HPDE6-E6E7 (cell line): Measurements from ENCODE around the gene HCN2.
A peak's percentile ranks its signal among the peaks of the same experiment; 100 is the strongest.
"Not testable (repeated sequence)": the region's sequence is repeated elsewhere in the genome, so short reads cannot be mapped to it uniquely, and the experiment has no call there.

Experiments used
- DNase-seq: peaks from one replicate; pipeline ENCODE4 v3.0.0; 2011; ENCODE audit warnings: missing footprints; ENCODE audit errors: extremely low spot score

Gene HCN2

DNA sequence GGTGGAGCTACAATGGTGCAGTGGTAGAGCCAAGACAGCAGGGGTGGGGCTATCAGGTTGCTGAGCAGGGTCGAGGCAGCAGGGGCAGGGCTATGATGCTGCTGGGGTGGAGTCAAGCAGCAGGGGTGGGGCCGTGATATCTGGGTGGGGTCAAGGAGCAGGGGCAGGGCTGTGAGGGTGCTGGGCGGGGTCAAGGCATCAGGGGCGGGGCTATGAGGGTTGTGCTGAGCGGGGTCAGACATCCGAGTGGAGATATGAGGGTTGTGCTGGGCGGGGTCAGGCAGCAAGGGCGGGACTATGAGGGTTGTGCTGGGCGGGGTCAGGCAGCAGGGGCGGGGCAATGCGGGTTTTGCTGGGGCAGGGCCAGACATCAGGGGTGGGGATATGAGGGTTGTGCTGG is 14.7 kb downstream of the HCN2 start:
- no peak for DNase-seq

GRCh38 chr19:605061-605971 is 15.6 kb downstream of the HCN2 start:
- DNase-seq: not testable (repeated sequence)

- DNase-seq: no peak
These were observed 17.8 kb downstream of the HCN2 start for GRCh38 chr19:607301-608154.

- DNase-seq: no peak
These were observed 18.7 kb downstream of the HCN2 start for GRCh38 chr19:608155-609003.

DNA sequence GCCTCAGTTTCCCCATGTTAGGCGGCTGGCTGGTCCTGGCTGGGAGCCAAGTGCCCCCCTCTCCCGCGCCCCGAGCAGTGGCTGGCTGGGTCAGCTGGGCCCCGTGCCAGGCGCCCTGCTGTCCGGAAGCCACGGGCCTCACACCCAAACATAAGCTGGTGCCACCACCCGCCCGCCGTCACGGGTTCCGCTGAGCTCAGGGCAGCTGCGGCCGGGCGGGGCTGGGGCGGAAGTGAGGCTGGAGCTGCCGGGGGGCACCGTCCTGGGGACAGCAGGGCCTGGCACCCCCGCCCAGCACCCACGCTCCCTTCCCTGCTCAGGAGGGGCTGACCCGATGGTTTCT is 19.3 kb downstream of the HCN2 start:
- DNase-seq: no peak

DNA sequence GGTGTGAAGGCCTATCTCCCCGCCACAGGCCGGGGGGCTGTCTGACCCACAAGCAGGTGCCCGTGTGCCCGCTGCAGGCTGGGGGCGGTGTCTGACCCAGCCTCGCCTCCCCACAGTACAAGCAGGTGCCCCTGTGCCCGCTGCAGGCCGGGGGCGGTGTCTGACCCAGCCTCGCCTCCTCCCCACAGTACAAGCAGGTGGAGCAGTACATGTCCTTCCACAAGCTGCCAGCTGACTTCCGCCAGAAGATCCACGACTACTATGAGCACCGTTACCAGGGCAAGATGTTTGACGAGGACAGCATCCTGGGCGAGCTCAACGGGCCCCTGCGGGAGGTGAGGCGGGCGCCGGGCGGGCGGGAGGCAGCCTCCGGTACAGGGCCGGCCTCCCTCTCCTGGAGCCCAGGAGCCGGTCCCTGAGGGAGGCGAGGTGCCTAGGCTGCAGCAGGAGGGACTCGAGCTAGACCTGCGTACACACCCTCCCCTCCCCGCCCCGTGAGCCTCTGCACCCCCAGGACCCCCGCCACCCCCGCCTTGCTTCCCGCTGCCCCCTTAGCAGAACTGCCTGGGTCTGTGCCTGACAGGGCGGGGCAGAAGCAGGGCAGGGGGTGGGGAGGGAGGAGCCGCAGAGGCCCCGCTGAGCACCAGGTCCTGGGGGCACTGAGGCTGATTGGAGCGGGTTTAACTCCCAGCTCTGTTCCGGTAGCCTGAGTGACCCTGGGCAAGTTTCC is 20.6 kb downstream of the HCN2 start:
- DNase-seq: no peak

GRCh38 chr19:610801-611480 is 21.3 kb downstream of the HCN2 start:
- no peak for DNase-seq

GRCh38 chr19:611481-611868 is 21.8 kb downstream of the HCN2 start:
- DNase-seq: peak; percentile 33

- DNase-seq: no peak
These were observed 23.3 kb downstream of the HCN2 start for GRCh38 chr19:612941-613340.

GRCh38 chr19:613732-614567 is 24.3 kb downstream of the HCN2 start:
- no peak for DNase-seq

GRCh38 chr19:615619-616018 is 25.9 kb downstream of the HCN2 start:
- no peak for DNase-seq

DNA sequence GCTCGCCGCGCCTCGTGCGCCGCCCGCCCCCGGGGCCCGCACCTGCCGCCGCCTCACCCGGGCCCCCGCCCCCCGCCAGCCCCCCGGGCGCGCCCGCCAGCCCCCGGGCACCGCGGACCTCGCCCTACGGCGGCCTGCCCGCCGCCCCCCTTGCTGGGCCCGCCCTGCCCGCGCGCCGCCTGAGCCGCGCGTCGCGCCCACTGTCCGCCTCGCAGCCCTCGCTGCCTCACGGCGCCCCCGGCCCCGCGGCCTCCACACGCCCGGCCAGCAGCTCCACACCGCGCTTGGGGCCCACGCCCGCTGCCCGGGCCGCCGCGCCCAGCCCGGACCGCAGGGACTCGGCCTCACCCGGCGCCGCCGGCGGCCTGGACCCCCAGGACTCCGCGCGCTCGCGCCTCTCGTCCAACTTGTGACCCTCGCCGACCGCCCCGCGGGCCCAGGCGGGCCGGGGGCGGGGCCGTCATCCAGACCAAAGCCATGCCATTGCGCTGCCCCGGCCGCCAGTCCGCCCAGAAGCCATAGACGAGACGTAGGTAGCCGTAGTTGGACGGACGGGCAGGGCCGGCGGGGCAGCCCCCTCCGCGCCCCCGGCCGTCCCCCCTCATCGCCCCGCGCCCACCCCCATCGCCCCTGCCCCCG is 26.5 kb downstream of the HCN2 start:
- no peak for DNase-seq

- no peak for DNase-seq
These were observed 27.3 kb downstream of the HCN2 start for GRCh38 chr19:616747-617526.

DNA sequence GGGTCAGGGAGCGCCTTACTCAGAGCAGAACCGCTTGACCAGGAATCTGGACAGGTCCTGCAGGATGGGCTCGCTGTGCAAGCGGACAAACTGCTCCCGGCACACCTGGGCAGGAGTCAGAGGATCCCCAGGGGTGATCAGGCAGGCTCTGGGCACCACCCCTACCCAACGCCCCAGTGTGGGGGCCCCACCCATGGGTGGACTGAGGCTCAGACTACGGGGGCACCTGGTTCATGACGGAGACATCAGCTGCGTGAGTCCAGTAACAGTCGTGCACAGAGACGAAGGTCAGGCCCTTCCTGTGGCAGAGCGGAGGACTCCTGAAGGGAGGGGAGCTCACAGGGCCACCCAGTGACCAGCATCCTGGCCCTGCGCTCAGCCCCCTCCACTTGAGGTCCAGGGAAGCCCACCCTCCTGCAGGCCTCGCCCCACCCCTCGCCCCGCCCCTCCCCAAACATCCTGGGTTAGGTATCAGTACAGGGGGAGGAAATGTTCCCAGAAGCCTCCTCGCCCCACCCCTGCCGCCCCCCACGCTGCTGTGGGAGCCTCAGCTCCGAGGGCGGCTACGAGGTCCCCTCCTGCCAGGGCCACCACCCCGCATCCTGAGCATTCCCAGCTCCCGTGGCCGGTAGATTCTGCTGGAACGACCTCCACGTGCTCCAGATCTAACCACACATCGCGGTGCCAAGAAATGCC is 28.0 kb downstream of the HCN2 start:
- no peak for DNase-seq

- DNase-seq: no peak
These were observed 28.6 kb downstream of the HCN2 start for GRCh38 chr19:618247-618619.

- no peak for DNase-seq
These were observed 29.1 kb downstream of the HCN2 start for GRCh38 chr19:618674-619285.

GRCh38 chr19:619286-620002 is 29.8 kb downstream of the HCN2 start:
- no peak for DNase-seq
